NCI-H82 treated with DMSO at 0.1 percent for 48 hours (cell line): ENCODE results near the gene CPLX3.
"Not testable (repeated sequence)": the region's sequence is repeated elsewhere in the genome, so short reads cannot be mapped to it uniquely, and the experiment has no call there.

Source experiments
- DNase-seq: peaks from one replicate; lab custom pipeline; 2025; ENCODE audit not compliant: unreplicated experiment; lab: John Stamatoyannopoulos, UW

Gene CPLX3, protein sequence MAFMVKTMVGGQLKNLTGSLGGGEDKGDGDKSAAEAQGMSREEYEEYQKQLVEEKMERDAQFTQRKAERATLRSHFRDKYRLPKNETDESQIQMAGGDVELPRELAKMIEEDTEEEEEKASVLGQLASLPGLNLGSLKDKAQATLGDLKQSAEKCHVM

DNA sequence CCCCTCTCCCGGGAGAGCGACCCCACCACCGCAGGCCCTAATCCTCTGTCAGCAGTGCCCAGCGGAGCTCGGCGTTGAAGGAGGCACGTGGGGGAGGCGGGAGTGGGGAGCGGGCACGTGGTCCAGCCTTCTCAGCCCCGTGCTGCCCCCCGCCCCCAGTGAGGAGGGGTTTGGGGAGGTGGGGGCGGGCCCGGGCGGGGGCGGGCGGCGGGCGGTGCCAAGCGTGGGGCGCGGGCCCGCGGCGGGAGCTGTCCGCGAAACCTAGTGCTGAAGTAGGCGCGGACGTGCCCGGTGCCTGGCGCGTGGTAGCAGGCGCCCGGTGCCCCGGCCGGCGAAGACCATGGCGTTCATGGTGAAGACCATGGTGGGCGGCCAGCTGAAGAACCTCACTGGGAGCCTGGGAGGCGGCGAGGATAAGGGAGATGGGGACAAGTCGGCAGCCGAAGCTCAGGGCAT lies at the start of gene CPLX3:
Gene CPLX3 (plus strand): TSS at position 264 of the 456 bp plus-strand sequence. CDS start 77 bp downstream, at position 341.
- DNase-seq, result no peak

DNA sequence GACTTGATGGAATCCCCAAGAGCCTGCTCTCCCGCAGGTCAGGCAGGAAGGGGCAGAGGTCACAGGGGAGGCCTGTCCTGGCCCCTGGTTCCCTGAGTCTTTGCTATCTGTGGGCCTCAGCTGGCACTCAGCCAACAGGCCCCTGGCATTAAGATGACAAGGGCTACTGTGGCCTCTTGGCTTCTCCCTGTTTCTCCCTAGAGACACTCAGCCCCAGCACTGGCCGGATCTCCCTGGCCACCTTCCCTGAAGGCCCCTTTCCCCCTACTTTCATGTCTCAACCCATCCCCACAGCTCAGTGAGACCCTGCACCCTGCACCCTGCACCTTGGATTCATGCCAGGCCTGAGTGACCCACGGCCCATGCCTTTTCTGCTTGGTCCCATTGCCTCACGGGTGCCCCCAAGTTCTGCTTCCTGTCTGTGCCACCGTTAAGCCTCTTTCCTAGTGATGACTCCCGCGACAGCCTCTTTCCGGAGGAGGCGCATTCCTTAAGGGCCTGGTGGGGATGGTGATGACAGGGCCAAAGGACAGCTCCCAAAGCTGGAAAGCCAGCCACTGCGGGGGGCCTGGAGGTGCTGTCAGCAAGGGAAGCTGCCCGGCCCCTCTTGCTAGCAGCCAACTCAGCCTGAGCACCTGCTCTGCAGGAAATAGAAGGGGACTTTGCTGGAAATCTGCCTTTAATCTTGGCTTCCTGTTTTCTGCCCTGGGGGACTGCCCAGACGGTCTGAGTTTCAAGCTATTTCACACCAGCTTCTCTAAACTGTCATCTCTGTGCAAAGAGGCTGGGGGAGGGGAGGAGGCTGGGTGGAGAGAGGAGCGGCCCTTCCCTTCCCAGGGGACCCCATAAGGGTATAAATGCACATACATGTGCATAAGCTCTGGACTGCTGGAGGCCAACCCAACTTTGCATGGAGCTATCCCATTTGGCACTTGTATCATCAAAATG lies 49.3 kb upstream of the CPLX3 start:
- no peak for DNase-seq

DNA sequence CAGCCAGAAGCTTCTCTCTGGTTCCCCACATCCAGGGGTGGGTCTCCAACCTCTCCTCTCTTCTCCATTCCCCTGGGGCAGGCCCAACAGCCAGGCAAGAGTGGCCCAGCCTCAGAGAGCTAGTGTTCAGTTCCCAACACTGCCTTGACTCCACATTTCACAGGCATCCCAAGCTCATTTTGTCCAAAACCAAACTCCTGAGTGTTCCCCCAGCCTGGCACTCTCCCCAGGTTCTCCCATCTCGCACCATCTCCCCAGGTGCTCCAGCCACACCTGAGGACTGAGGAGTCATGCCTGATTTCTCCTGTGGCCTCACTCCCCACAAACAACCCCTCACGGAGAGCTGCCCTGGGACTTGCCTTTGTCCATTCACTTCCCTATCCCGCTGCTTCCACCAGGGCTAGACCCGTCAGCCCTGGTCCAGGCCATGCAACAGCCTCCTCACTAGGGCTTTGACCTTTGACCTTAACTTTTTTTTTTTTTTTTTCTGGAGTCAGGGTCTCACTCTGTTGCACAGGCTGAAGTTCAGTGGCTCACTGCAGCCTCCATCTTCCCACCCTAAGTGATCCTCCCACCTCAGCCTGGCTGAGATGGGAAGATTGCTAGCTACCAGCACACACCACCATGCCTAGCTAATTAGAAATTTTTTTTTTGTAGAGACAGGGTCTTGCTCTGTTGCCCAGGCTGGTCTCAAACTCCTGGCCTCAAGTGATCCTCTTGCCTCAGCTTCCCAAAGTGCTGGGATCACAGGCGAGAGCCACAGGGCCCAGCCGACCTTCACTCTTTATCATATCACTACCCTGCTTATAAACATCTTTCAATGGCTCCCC lies 48.4 kb upstream of the CPLX3 start:
- DNase-seq, result no peak

DNA sequence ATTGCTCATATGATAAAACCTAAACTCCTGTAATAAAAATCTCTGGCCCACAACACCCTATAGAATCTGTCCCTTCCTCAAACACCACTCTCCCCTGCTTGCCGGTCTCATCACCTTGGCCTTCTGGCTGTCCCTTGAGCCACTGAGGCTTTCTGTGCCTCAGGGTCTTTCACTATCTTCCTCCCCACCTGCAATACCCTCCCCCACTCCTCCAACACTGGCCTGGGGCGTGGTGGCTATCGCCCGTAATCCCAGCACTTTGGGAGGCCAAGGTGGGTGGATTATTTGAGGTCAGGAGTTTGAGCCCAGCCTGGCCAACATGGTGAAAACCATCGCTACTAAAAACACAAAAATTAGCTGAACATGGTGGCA lies 47.8 kb upstream of the CPLX3 start:
- no peak for DNase-seq

DNA sequence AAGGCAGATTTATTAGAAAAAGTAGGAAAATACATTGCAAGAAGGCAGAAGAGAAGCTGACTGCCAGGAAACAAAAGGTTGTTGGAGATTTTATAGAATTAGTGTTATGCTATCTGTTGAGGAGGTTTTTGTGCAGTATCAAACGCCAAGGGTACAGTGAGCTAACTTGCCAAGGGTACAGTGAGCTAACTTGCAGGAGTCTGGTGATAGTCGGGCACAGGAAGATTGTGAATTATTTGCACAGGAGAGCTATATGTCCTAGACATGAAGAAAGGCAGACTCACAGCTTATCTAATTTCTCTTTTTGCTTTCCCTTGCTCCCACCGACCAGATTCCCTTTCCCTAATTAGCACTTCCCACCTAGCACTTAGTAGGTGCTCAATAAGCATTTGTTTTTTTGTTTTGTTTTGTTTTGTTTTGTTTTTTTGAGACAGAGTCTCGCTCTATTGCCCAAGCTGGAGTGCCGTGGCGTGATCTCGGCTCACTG lies 47.2 kb upstream of the CPLX3 start:
- DNase-seq, result no peak

DNA sequence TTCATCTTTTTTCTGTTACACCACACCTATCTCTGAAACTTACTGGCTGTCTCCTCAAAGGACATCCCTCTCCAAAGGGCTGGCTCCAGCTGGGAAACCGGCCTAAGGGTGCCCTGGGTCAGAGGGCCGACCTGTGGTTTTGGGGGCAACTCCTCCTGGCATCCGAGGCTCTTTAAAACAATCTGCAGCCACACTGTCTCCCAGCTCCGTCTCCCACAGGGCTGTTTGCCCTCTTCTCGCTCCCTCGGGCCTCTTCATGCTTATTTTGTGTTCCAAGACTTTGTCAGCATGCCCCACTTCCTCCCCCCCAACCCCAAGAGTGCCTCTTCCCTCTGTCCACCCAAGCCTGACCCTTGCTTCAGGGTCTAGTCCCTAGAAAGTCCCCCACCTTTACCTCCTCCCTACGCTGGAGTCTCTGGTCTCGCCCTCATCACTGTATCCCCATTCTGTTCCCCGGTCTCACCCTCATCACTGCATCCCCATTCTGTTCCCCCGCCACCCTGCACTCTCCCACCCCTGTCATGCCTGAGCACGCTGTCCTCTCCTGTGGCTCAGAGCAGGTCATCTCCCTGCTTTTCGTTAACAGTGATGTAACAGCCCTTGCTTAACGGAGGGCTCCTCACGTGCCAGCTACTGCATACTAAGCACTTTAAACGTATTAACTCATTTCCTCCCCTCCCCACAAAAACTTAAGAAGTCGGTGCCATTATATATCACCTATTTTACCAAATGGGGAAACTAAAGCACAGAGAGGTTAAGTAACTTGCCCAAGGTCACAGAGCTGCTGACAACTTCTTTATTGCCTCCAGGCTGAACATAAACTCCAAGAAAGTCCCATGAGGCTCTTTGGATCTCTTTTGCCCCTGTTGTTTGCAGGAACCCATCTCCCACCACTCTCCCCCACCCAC lies 45.6 kb upstream of the CPLX3 start:
- no peak for DNase-seq

DNA sequence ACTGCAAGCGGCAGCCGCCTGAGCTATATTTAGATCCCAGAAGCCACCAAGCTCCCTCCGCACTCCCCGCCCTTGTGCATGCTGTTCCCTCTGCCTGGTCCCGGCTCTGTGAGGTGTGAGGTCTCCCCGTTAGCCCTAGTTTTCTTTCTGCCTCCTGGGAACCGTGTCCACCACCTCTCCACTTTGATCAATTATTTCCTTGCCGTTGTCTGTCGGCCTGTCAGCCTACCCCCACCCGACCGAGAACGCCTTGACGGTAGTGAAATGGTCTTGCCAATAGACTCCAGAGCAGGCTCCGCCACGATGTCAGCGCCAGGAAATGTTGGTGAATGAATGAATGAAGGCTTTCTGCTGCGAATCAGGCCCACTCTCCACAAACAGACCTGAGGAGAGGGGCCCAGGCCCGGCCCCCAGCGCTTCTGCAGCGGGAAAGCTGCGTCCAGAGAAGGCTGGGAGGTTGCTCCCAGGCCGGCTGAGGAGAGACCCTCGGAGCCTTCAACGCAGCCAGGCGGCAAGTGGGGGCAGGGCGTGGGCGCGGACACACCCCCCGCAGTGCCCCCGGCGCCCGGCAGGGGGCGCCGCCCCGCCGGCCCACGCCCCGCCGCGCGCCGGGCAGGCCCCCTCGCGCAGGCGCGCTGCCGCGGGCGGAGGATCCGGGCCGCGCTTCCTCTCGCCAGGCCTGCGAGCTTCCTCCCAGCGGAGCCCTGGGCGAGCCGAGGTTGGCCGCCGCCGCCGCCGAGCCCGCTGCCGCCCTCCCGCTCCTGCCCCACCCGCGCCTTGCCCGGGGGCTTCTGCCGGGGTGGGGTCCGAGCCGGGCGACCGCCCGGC lies 44.8 kb upstream of the CPLX3 start, which contains the start of gene CSK:
Gene CSK (plus strand): TSS at position 650 of the 828 bp plus-strand sequence. CDS start 16,218 bp downstream, outside the sequence.
- peak; percentile 15 for DNase-seq

DNA sequence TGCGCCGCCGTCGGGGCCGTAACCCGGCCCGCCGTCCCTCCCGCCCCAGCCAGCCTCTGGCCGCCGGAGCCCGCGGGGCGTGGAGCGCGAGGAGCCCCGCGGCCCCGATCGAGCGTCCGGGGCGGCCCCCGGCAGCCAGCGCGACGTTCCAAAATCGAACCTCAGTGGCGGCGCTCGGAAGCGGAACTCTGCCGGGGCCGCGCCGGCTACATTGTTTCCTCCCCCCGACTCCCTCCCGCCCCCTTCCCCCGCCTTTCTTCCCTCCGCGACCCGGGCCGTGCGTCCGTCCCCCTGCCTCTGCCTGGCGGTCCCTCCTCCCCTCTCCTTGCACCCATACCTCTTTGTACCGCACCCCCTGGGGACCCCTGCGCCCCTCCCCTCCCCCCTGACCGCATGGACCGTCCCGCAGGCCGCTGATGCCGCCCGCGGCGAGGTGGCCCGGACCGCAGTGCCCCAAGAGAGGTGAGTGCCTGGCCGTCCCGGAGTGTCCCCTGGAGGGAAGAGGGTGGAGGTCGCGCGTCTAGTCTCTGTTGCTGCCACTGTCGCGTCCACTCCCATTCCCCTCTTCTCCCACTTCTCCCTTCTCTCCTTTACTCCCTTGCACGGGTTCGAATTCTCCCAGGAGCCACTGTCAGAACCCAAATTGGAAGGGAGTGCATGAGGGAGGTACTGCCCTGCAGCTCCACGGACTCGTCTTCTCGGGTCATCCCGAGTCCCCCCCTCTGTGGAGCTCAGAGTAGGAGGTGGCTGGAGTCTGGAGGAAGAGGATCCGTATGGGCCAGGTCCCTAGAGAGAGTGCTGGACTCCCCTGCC lies 44.0 kb upstream of the CPLX3 start:
- no peak for DNase-seq

DNA sequence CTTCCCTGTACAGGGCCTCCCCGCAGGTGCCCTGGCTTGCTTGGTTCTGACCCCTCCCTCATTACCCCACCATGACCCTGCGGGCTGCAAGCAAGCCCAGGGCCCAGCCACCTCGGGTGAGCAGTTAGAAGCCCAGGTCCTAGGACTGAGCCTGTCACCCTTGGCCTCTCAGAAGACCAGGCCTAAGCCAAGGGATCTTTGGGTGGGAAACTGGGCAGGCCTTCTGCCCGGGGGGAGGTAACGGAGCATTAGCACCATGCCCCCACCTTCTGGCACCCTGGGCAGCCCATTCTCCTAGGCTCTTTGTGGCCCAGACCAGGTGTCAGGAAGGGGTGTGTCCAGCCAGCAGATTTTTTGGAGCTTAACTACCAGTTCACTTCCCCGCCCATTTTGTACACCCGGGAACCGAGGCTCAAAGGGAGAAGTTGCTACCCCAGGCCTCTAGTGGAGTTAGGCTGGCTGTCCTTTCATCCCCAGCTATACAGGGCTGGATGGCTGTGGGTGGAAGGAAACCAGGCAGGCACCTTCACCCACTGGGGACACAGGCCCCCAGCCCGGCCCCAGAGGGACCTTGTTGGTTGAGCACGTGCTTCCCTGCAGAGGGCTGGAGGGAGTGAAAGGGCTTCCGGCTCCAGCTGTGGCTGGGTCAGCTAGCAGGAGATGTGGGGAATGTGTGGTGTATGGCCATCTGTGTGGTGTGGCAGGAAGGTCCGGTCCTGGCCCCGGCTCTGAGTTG lies 43.2 kb upstream of the CPLX3 start:
- DNase-seq, result no peak

DNA sequence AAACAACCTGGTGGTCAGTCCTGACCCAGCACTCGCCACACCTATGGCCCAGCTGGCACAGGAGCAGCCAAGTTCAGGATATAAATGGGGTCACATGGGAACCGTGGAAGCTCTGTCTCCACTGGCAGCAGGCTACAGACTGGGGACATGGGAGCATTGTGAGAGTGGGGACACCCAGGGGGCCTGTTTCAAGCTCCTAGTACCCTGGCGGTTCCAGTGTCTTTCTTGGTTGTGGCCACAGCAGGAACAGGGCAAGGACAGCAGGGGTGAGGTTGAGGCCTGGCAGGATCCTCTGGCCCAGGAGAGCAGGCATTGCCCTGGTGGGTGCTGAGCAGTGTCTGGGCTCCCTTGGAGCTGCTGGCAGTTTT lies 42.6 kb upstream of the CPLX3 start:
- no peak for DNase-seq

DNA sequence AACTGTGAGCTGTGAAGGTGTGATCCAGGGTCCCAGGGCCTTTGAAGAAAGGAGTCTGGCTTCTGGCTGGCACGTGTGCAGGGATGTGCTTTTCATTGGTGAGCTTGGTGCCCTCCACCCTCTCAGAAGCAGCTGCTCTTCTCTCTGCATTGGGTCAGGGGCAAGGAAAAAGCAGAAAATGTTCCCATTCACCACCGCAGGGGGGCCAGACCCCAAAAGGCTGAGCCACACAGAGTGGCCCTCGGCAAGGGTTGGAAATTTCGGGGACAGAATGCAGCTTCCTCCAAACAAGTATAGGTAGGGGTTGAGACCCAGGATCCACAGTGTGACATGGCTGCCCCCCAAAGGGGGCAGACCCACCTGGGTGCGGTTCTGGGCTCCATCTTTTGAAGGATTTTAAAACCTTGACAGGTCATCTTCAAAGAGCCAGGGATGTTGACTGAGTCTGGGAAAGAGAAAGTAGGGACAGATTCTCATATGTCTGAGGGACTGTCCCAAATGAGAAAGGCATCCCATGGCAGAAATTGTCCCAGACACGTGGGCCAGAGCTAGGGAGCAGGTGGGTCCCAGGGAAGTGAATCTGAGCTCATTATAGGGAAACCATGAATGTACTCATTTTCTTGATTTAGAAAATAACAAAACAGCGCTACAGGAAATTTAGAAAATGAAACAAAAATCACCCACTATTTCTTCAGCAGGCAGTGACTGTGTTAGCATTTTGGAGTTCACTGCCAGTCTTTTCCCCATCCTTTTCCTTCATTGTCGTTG lies 41.8 kb upstream of the CPLX3 start:
- no peak for DNase-seq

DNA sequence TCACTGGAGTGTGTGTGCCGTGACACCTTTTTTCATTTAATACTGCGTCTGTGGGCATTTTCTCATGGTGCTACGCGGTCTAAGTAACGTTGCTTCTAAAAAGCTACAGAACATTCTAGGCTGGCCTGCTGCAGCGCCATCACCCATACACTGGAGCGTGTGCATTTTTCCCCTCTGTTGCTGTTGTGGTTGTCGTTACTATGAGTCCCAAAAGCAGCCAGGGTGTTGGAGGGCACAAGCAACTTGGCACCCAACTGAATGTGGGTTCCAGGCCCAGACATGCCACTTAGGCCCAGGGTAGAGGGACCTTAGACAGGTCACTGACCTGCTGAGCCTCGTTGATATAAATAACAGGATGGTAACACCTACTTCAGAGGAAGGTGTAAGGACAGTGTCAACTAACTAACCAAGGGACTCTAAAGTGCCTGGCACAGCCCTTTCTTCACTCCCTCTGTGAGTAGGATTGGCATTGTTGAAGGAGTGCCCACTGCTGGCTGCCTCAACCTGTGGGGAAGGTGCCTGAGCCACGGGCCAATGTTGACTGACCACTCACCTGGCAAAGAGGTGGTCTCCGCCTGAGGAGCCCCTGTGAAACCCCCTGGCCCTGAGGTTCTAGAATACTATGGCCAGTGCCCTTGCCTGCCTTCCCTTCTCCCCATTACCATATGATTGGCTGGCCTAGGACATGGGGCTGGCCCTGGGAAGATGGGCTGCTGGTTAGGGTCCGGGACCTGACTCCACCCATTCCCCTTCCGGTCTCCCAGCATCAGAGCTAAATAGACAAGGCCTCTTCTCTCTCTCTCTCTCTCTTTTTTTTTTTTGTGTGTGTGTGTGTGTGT lies 41.0 kb upstream of the CPLX3 start:
- DNase-seq, result no peak

DNA sequence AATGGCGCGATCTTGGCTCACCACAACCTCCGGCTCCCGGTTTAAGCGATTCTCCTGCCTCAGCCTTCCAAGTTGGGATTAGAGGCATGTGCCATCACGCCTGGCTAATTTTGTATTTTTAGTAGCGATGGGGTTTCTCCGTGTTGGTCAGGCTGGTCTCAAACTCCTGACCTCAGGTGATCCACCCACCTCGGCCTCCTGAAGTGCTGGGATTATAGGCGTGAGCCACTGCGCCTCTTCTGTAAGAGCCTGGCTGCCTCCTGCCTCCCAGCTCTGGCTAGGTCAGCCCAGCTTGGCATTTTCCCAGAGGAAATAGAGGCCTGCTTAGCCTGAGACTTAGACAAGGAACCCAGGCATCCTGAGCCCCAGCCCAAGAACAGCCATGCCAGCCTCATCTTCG lies 40.3 kb upstream of the CPLX3 start:
- DNase-seq, result not testable (repeated sequence)

DNA sequence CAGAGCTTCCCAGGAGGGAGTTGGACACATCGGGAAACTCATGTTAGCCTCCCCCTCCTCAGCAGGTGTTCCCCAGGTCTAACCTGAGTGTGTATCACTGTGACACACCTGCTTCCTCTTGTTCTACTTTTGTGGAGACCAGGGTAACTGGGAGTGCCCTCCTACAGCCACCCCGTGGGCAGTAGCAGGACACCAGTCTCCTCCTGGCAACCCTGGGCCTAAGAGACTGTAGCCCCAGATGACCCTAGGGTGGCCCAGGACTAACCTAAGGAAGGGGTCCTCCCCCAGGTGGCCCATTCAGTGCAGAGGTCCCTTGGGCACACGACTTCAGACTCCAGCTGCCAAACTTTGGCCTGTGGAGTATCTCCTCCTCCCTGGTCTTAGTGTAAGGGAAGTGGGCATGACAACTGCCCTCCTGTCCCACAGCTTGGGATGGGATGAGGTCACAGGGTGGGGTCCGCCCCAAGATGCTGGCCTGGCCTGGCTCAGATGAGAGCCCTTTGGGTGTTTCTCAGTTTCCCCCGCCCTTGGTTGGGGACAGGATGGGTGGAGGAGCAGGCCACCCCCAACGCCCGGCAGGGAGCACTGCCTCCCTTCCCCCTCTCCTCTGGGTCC lies 39.8 kb upstream of the CPLX3 start:
- DNase-seq, result no peak

DNA sequence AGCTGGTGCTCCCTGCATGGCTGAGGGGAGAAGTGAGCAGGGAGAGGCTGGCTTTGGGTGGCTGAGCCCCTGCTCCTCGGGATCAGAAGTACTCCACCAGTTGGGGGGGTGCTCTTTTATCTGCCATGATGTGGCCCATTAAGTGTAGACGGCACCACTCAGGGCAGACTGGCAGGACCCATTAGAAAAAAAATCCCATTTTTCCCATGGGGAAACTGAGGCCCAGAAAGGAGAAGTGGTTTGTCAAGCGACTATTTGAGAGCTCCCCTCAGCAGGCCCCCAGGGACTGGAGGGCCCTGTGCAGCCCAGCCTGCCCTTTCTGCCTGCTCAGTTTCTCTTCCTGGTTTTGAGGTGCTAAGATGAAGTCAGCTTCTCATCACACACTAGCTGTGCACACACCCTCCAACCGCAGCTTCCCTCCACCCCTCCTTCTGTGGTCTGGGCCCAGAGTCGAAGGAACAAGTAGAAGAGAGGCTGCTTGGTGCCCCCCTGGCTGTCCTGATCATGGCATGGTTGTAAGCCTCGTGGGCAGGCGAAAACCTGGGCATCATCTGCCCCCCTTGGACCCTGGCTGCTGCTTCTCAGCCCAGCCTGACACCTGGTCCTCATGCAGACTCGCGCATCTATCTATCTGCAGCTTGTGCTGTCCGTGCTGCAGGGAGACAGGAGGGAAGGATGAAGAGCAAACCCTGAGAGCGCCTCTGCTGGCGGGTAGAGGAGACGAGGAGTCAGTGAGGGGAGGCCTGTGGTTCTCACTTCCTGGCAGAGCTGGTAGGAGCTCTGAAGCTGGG lies 39.0 kb upstream of the CPLX3 start:
- peak; percentile 9 for DNase-seq
